HG03571 (cell line): Measurements from ENCODE around the gene OR13C8.

Experiments
- ATAC-seq: cut with Tn5 transposase; IDR thresholded peaks from one replicate; pipeline ENCODE4 v1.9.1; 2021; ENCODE audit not compliant: unreplicated experiment

OR13C8 gene

GRCh38 chr9:104608336-104608735 is 39.4 kb downstream of the OR13C8 start:
- no peak for ATAC-seq

- no peak for ATAC-seq
Observed at GRCh38 chr9:104611213-104611612, 42.2 kb downstream of the OR13C8 start.

- no peak for ATAC-seq
Observed at GRCh38 chr9:104617418-104617817, 48.5 kb downstream of the OR13C8 start.

GRCh38 chr9:104618104-104618503 is 49.1 kb downstream of the OR13C8 start, which contains the start of gene OR13C9:
Gene OR13C9 (minus strand): TSS chr9:104618204. CDS start chr9:104618204, 0 bp downstream.
- ATAC-seq, result no peak
